Activated T-cell treated with anti-CD3 and anti-CD28 coated beads for 48 hours (primary cell): Measurements from ENCODE around the gene SIL1.
"Not testable (repeated sequence)": the region's sequence is repeated elsewhere in the genome, so short reads cannot be mapped to it uniquely, and the experiment has no call there.

Experiments
- DNase-seq: peaks from one replicate; pipeline ENCODE4 v3.0.0-alpha.2; 2020; ENCODE audit warnings: low read depth

SIL1 gene

GRCh38 chr5:138942861-138943260 is 255.3 kb downstream of the SIL1 start:
- no peak for DNase-seq

- DNase-seq: no peak
These were observed 256.1 kb downstream of the SIL1 start for GRCh38 chr5:138942066-138942465.

- no peak for DNase-seq
These were observed 259.6 kb downstream of the SIL1 start for GRCh38 chr5:138938526-138938925.

GRCh38 chr5:138937392-138938387 is 260.5 kb downstream of the SIL1 start:
- no peak for DNase-seq

- DNase-seq: no peak
These were observed 261.2 kb downstream of the SIL1 start for GRCh38 chr5:138936968-138937345.

GRCh38 chr5:138936225-138936967 is 261.8 kb downstream of the SIL1 start:
- DNase-seq: no peak

- no peak for DNase-seq
These were observed 262.7 kb downstream of the SIL1 start for GRCh38 chr5:138935466-138935865.

GRCh38 chr5:138934971-138935370 is 263.2 kb downstream of the SIL1 start:
- DNase-seq: no peak

GRCh38 chr5:138933522-138934290 is 264.5 kb downstream of the SIL1 start:
- no peak for DNase-seq

- no peak for DNase-seq
These were observed 265.9 kb downstream of the SIL1 start for GRCh38 chr5:138932171-138932810.

- no peak for DNase-seq
These were observed 267.6 kb downstream of the SIL1 start for GRCh38 chr5:138930371-138931097.

- DNase-seq: no peak
These were observed 268.6 kb downstream of the SIL1 start for GRCh38 chr5:138929571-138929955.

GRCh38 chr5:138927979-138928378 is 270.2 kb downstream of the SIL1 start:
- no peak for DNase-seq

- DNase-seq: no peak
These were observed 270.6 kb downstream of the SIL1 start for GRCh38 chr5:138927544-138927943.

- no peak for DNase-seq
These were observed 271.3 kb downstream of the SIL1 start for GRCh38 chr5:138926688-138927448.

GRCh38 chr5:138926257-138926656 is 271.9 kb downstream of the SIL1 start:
- DNase-seq: no peak

GRCh38 chr5:138925090-138925635 is 273.0 kb downstream of the SIL1 start:
- DNase-seq: no peak

- DNase-seq: no peak
These were observed 275.7 kb downstream of the SIL1 start for GRCh38 chr5:138922494-138922893.

- DNase-seq: not testable (repeated sequence)
These were observed 276.8 kb downstream of the SIL1 start for GRCh38 chr5:138921362-138921761.

- no peak for DNase-seq
These were observed 278.0 kb downstream of the SIL1 start for GRCh38 chr5:138920181-138920580.
